Pancreas (tissue), 10 donors: ENCODE results near the gene NUDCD2. TPM values are rescaled to one million over a fixed set of nuclear protein-coding genes. Genes with fewer than 3 reads are reported as not detected.

Experiments used
- ATAC-seq, 4 donors: fragments of 200-7000 bp; cut with Tn5 transposase; one replicate each; pipeline versions ENCODE4 v1.8.0 to v1.9.1; 2020; ENCODE audit warnings: mild to moderate bottlenecking in 4 of 4, moderate library complexity in 4 of 4
- DNase-seq, 6 donors: peaks; one replicate each; pipeline ENCODE4 v3.0.0-alpha.2; 2020
- FAIRE-seq: peaks from 2 replicates; lab custom pipeline; 2012; peaks lifted over from hg19 to GRCh38; lab: Jason Lieb, UNC
- H3K27ac ChIP-seq, 4 donors: fragments of 200-600 bp; sonication (generic); 1 replicate in 3 of 4; 2 replicates in 1 of 4; pipeline versions ENCODE4 v1.5.0 to v1.8.0; 2020
- H3K27me3 ChIP-seq, 4 donors: fragments of 200-600 bp; one replicate each; pipeline ENCODE4 v1.8.0; 2021
- H3K36me3 ChIP-seq, 3 donors: fragments of 200-600 bp; sonication (generic) in 1 of 3; one replicate each; pipeline versions ENCODE4 v1.5.0 to v1.8.0; 2020 to 2021
- H3K4me1 ChIP-seq, 3 donors: fragments of 200-600 bp; one replicate each; pipeline ENCODE4 v1.8.0; 2021
- H3K4me3 ChIP-seq, 4 donors: fragments of 200-600 bp; sonication (generic) in 2 of 4; one replicate each; pipeline versions ENCODE4 v1.5.0 to v1.8.0; 2020 to 2021
- H3K9me3 ChIP-seq, 4 donors: fragments of 200-600 bp; one replicate each; pipeline ENCODE4 v1.8.0; 2021
- CTCF ChIP-seq, 4 donors: fragments of 200-600 bp; sonication (generic) in 3 of 4; IDR thresholded peaks; one replicate each; pipeline versions ENCODE4 v1.5.0 to v1.8.0; 2021; ENCODE audit warnings: antibody characterized with exemption in 4 of 4
- WGBS, 2 donors: extraction: QIAGEN DNeasy Blood & Tissue Kit; methylation state at CpG; one replicate each; pipeline ENCODE4 v1.1.7; 2013; 5-methylcytosine and 5-hydroxymethylcytosine counted together
- intact Hi-C, 3 donors: fragments of 100-400 bp; cut with DNase I; formaldehyde crosslinking; loops; one replicate each; pipeline versions ENCODE4 v1.11.1 to v1.14.2; 2022
- polyA plus RNA-seq, 2 donors: library from polyadenylated mRNA; stranded (reverse); fragments of 200-250 nt; gene quantifications; one replicate each; pipeline ENCODE4 v1.2.3, GENCODE V29; 2013
- total RNA-seq, 6 donors: library from RNA; stranded (reverse); fragmentation: NEBNext Ultra II Directional in 4 of 6; extraction: Animal tissue kit (Norgen Biotek cat#: 25700) in 4 of 6; gene quantifications; one replicate each; pipeline versions ENCODE4 v1.2.1 to v1.2.4, GENCODE V29; 2021 to 2023
- donor health status: healthy with polysubstance abuse.
- donor health status: DM: no; HTN: no; CAD: no; lungs with moderate emphysema.
- donor health status: DM: no; HTN: no; CAD: no.
- donor health status: control.
- donor health status: control.
- donor health status: Bipolar disorder and iron deficiency.
- donor health status: DM: yes; HTN: yes; CAD: no.
- donor health status: DM: no; HTN: no; CAD: no.
- donor health status: DM: no; HTN: no; CAD: no.
- donor health status: DM: yes; HTN: yes; CAD: no.

Gene NUDCD2
- total and polyA plus RNA-seq, 8 donors: 2.8 to 14.8 (median 9.1) TPM

- H3K36me3 ChIP-seq: no peaks in the 10 kb centered on the region
- peak in 4 of 6 donors; percentile 29 to 58 (median 54) for DNase-seq
- peaks cover 5 to 17% (median 14%) of the 10 kb centered on the region in 3 donors for H3K4me1 ChIP-seq
- peak; percentile 9 to 45 (median 12) for ATAC-seq
- H3K4me3 ChIP-seq: peak overlapping the region; percentile 59 to 73 (median 63)
- intact Hi-C loops: no loop called here
- H3K27me3 ChIP-seq: no peaks in the 10 kb centered on the region
- H3K9me3 ChIP-seq: no peaks in the 10 kb centered on the region
- no peak for FAIRE-seq
- peak overlapping the region; percentile 93 to 98 (median 96) for H3K27ac ChIP-seq
- 2% methylated on average over 17 of the region's 17 CpGs for WGBS, 2 donors
- no peak for TF ChIP-seq CTCF (IDR thresholded peaks at IDR 0.05)
Measured at GRCh38 chr5:163503106-163504078, 43.5 kb upstream of the NUDCD2 start.

DNA sequence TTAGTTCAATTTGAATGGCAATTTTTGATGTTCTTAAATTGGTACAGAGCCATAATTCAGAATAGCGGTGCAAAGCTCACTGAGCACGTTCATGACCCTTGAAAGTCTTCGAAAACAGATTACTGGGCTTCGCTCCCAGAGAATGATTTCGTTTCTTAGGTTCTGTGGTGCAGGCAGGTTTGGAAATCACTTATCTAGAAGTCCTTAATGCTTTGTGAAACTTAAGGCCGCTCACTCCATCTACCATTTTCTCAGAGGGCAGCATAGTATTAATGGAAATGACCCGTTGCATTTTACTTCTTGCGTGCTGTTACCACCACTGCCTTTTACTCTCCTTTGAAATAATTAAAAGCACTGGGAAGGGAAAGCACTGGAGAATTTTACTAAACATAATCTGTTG is 42.6 kb upstream of the NUDCD2 start:
- ATAC-seq: no peak
- TF ChIP-seq CTCF (IDR thresholded peaks at IDR 0.05): no peak
- intact Hi-C loops: no loop called here
- no peaks in the 10 kb centered on the region for H3K36me3 ChIP-seq
- no peaks in the 10 kb centered on the region for H3K27me3 ChIP-seq
- 71 to 74% methylated on average over 8 of the region's 8 CpGs for WGBS, 2 donors
- peaks cover 0 to 9% (median 6%) of the 10 kb centered on the region in 3 donors for H3K4me1 ChIP-seq
- H3K4me3 ChIP-seq: peak overlapping the region in 3 of 4 donors; percentile 59 to 73 (median 64)
- no peaks in the 10 kb centered on the region for H3K9me3 ChIP-seq
- H3K27ac ChIP-seq: peak overlapping the region; percentile 93 to 98 (median 96)
- no peak for FAIRE-seq
- DNase-seq: no peak

GRCh38 chr5:163498886-163499285 is 39.0 kb upstream of the NUDCD2 start:
- no peak for FAIRE-seq
- no peaks in the 10 kb centered on the region for H3K4me1 ChIP-seq
- no peaks in the 10 kb centered on the region for H3K9me3 ChIP-seq
- intact Hi-C loops: no loop called here
- no peaks in the 10 kb centered on the region for H3K27me3 ChIP-seq
- H3K27ac ChIP-seq: no peak overlapping the region
- ATAC-seq: no peak
- 83 to 97% methylated on average over 1 of the region's 1 CpG for WGBS, 2 donors
- no peak for TF ChIP-seq CTCF (IDR thresholded peaks at IDR 0.05)
- no peak overlapping the region for H3K4me3 ChIP-seq
- DNase-seq: no peak
- no peaks in the 10 kb centered on the region for H3K36me3 ChIP-seq

- TF ChIP-seq CTCF (IDR thresholded peaks at IDR 0.05): no peak
- no peaks in the 10 kb centered on the region for H3K27me3 ChIP-seq
- intact Hi-C loops: no loop called here
- WGBS, 2 donors: 64% methylated on average over 3 of the region's 3 CpGs
- no peak overlapping the region for H3K4me3 ChIP-seq
- H3K36me3 ChIP-seq: no peaks in the 10 kb centered on the region
- DNase-seq (no peak), ATAC-seq (no peak), FAIRE-seq (no peak)
- no peak overlapping the region for H3K27ac ChIP-seq
- no peaks in the 10 kb centered on the region for H3K4me1 ChIP-seq
- H3K9me3 ChIP-seq: no peaks in the 10 kb centered on the region
Measured at GRCh38 chr5:163497315-163497714, 37.4 kb upstream of the NUDCD2 start.

DNA sequence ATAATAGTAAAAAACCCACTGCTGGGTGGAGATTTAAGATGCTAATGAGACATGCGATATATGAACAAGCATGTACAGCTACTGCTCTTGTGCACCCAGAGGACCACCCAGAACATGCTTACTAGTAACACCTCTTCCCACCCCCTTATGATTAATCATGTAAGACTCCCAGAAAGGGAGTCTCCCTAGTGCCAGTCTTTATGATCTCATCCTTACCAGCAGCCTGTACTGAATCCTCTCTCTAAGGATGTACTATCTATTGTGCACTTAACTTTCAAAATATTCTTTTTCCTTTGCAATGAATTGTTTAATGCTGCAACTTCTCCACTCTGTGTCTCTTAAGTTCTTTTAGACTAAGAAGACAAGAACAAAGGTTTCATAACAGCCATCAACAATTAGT is 36.4 kb upstream of the NUDCD2 start:
- FAIRE-seq (no peak), DNase-seq (no peak), ATAC-seq (no peak)
- no peaks in the 10 kb centered on the region for H3K4me1 ChIP-seq
- no peak overlapping the region for H3K27ac ChIP-seq
- no peaks in the 10 kb centered on the region for H3K36me3 ChIP-seq
- no peak for TF ChIP-seq CTCF (IDR thresholded peaks at IDR 0.05)
- no peaks in the 10 kb centered on the region for H3K27me3 ChIP-seq
- H3K4me3 ChIP-seq: no peak overlapping the region
- WGBS, 2 donors: 95 to 97% methylated on average over 1 of the region's 1 CpG
- intact Hi-C loops: no loop called here
- no peaks in the 10 kb centered on the region for H3K9me3 ChIP-seq
